Omental fat pad (tissue), 4 donors: ENCODE measurements around the gene LMAN2. TPM values are rescaled to one million over a fixed set of nuclear protein-coding genes. Genes with fewer than 3 reads are reported as not detected.

ENCODE experiments used
- ATAC-seq: fragments of 150-250 bp; one replicate; pipeline ENCODE4 v1.9.1; 2016; ENCODE audit warnings: mild to moderate bottlenecking, moderate library complexity; ENCODE audit not compliant: low FRiP score
- DNase-seq: peaks from one replicate; pipeline ENCODE4 v3.0.0-alpha.2; 2019; ENCODE audit warnings: low spot score
- CTCF ChIP-seq, 3 donors: fragments of 450-650 bp; IDR thresholded peaks; one replicate each; pipeline ENCODE4 v1.5.1; 2016 to 2017; ENCODE audit warnings: antibody characterized with exemption in 3 of 3, mild to moderate bottlenecking in 3 of 3, moderate library complexity in 2 of 3
- total RNA-seq, 4 donors: library from RNA; depleted of rRNA; stranded (reverse); fragments of >200 nt; gene quantifications; one replicate each; pipeline ENCODE4 v1.1.0, GENCODE V29; 2016

The LMAN2 gene
- total RNA-seq, 4 donors from 2014 or later = 129 to 164 (median 144) TPM

- DNase-seq (peak; percentile 85), ATAC-seq (peak; percentile 81)
- TF ChIP-seq CTCF (IDR thresholded peaks at IDR 0.05) = no peak
These were observed 39.5 kb downstream of the LMAN2 start, which contains the start of gene MXD3 for GRCh38 chr5:177311723-177312648. Gene MXD3, minus strand, starts transcription at chr5:177311898. Its CDS starts 68 bp downstream, at chr5:177311830.

GRCh38 chr5:177311392-177311722 lies 40.1 kb downstream of the LMAN2 start:
- no peak for TF ChIP-seq CTCF (IDR thresholded peaks at IDR 0.05)
- ATAC-seq = peak; percentile 0
- DNase-seq = no peak

GRCh38 chr5:177310757-177311391 lies 40.6 kb downstream of the LMAN2 start:
- DNase-seq (no peak), ATAC-seq (no peak)
- no peak for TF ChIP-seq CTCF (IDR thresholded peaks at IDR 0.05)

DNA sequence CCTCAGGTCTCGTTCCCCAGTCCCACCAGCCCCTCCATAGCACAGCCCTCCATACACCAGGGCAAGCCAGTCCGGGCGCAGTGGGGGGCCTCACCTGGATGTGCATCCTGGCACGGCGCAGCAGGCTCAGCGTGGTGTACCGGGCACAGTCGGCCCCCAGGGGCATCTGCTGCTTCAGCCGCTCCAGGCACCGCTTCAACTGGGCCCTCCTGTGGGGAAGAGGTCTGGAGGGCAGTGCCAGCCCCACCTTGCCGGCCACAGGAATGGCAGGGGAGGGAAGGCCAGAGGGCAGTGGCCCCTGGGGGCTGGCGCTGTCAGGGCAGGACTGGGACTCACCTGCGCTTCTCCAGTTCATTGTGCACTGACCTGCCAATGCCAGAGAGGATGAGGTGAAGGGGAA lies 41.1 kb downstream of the LMAN2 start:
- ATAC-seq = no peak
- no peak for TF ChIP-seq CTCF (IDR thresholded peaks at IDR 0.05)
- no peak for DNase-seq

GRCh38 chr5:177309351-177310191 lies 41.9 kb downstream of the LMAN2 start:
- no peak for DNase-seq
- ATAC-seq = no peak
- peak in 1 of 3 donors; percentile 15 for TF ChIP-seq CTCF (IDR thresholded peaks at IDR 0.05)

- no peak for DNase-seq
- ATAC-seq = no peak
- no peak for TF ChIP-seq CTCF (IDR thresholded peaks at IDR 0.05)
These were observed 42.7 kb downstream of the LMAN2 start for GRCh38 chr5:177308740-177309139.
